ENCODE results near the gene TINCR. TPM values are rescaled to one million over a fixed set of nuclear protein-coding genes. Genes with fewer than 3 reads are reported as not detected.
A peak's percentile ranks its signal among the peaks of the same experiment; 100 is the strongest.

TINCR gene
- polyA plus RNA-seq, 1 of the 3 experiments (the other 2 are of a cell fraction): 0.02 TPM

- Histone ChIP-seq H2AFZ (ENCODE audit: low read depth) (no peak overlapping the region), H3K4me2 (no peak overlapping the region), H3K9me3 (no peaks in the 10 kb centered on the region), H4K20me1 (ENCODE audit: insufficient read depth) (no peaks in the 10 kb centered on the region), H3K4me1 (ENCODE audit: control insufficient read depth in 1 of 2, insufficient read depth in 2 of 2, low read depth in 1 of 2, low read length in 1 of 2) (no peaks in the 10 kb centered on the region; a peak in 1 of 4 replicates), H3F3A (replicated peaks; ENCODE audit: insufficient read depth) (no peaks in the 10 kb centered on the region), H3K4me3 (ENCODE audit: low read depth in 2 of 2, low read length in 1 of 2) (0 out of 4 replicates have a peak overlapping the region, but pooled peaks of 1 of the 2 experiments have one; percentile 4), H3K36me3 (replicated peaks in 1 of 2; ENCODE audit: control insufficient read depth in 1 of 2, insufficient read depth in 2 of 2, low read length in 1 of 2) (no peaks in the 10 kb centered on the region), H3K27ac (ENCODE audit: low read depth in 2 of 2, low read length in 1 of 2) (no peak overlapping the region), H3K27me3 (ENCODE audit: insufficient read depth) (peaks cover 28% of the 10 kb centered on the region), H3K79me2 (ENCODE audit: insufficient read depth) (no peaks in the 10 kb centered on the region), H3K9me2 (no peaks in the 10 kb centered on the region), H3K9ac (no peak overlapping the region)
- no peak for DNase-seq
- ChIA-PET CTCF (interaction anchor here (0.6 to 1.2 kb wide), 4 partner anchors 9 to 127 kb away, joined by 3 to 4 read pairs (median 4); no protein-coding TSS in a partner anchor), POLR2A (no interaction called here)
- no peak for TF ChIP-seq GABPA (IDR thresholded peaks at IDR 0.05; ENCODE audit: low read depth)
- WGBS (ENCODE audit: low lambda C conversion rate): 16% methylated on average over 15 of the region's 40 CpGs
Measured at GRCh38 chr19:5567970-5568407, 236 bp upstream of the TINCR start.

DNA sequence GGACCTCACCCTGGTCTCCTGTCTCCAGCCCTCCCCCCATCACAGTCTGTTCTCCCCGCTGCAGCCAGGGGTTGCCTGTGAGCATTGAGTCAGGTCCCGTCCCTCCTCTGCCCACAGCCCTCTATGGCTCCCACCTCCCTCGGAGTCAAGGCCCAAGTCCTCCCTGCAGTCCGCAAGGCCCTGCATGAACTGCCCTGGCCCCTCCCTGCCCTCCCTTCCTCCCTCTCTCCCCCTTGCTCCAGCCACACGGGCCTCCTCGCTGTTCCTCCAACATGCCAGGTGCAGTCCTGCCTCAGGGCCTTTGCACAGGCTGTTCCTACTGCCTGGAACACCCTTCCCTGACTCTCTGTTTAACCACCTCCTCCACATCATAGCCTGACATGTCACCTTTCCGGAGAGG lies 2.8 kb downstream of the TINCR start:
- no peaks in the 10 kb centered on the region; a peak in 1 of 4 replicates for H3K4me1 ChIP-seq (ENCODE audit: control insufficient read depth in 1 of 2, insufficient read depth in 2 of 2, low read depth in 1 of 2, low read length in 1 of 2)
- H3K36me3 ChIP-seq (replicated peaks in 1 of 2; ENCODE audit: control insufficient read depth in 1 of 2, insufficient read depth in 2 of 2, low read length in 1 of 2): no peaks in the 10 kb centered on the region
- WGBS (ENCODE audit: low lambda C conversion rate): 53% methylated on average over 7 of the region's 7 CpGs
- no peaks in the 10 kb centered on the region for H3F3A ChIP-seq (replicated peaks; ENCODE audit: insufficient read depth)
- no peaks in the 10 kb centered on the region for H4K20me1 ChIP-seq (ENCODE audit: insufficient read depth)
- no peak overlapping the region for H2AFZ ChIP-seq (ENCODE audit: low read depth)
- TF ChIP-seq EZH2phosphoT487 (IDR thresholded peaks at IDR 0.05; ENCODE audit: borderline replicate concordance, low read depth) (no peak), TAF1 (IDR thresholded peaks at IDR 0.05; ENCODE audit: borderline replicate concordance, low read depth, low read length) (no peak), REST (IDR thresholded peaks at IDR 0.05; ENCODE audit: low read depth, low read length) (no peak), SIN3A (IDR thresholded peaks at IDR 0.05; ENCODE audit: borderline replicate concordance, low read depth, low read length) (no peak), JUND (IDR thresholded peaks at IDR 0.05) (no peak), GATA2 (CRISPR knock-in tag; IDR thresholded peaks at IDR 0.05) (no peak), EP300 (IDR thresholded peaks at IDR 0.05; ENCODE audit: borderline replicate concordance in 1 of 2, low read depth in 1 of 2, low read length in 1 of 2) (no peak), FOXM1 (IDR thresholded peaks at IDR 0.05; ENCODE audit: low read depth) (no peak), USF2 (IDR thresholded peaks at IDR 0.05; ENCODE audit: borderline replicate concordance, low read depth, low read length) (no peak)
- TF ChIP-seq, protein P1, sequence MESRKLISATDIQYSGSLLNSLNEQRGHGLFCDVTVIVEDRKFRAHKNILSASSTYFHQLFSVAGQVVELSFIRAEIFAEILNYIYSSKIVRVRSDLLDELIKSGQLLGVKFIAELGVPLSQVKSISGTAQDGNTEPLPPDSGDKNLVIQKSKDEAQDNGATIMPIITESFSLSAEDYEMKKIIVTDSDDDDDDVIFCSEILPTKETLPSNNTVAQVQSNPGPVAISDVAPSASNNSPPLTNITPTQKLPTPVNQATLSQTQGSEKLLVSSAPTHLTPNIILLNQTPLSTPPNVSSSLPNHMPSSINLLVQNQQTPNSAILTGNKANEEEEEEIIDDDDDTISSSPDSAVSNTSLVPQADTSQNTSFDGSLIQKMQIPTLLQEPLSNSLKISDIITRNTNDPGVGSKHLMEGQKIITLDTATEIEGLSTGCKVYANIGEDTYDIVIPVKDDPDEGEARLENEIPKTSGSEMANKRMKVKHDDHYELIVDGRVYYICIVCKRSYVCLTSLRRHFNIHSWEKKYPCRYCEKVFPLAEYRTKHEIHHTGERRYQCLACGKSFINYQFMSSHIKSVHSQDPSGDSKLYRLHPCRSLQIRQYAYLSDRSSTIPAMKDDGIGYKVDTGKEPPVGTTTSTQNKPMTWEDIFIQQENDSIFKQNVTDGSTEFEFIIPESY (IDR thresholded peaks at IDR 0.05; ENCODE audit: borderline replicate concordance, low read depth): no peak
- H3K9me2 ChIP-seq: no peaks in the 10 kb centered on the region
- H3K27ac ChIP-seq (ENCODE audit: low read depth in 2 of 2, low read length in 1 of 2): no peak overlapping the region
- no peak overlapping the region for H3K4me2 ChIP-seq
- DNase-seq: peak; percentile 27
- peaks cover 28% of the 10 kb centered on the region for H3K27me3 ChIP-seq (ENCODE audit: insufficient read depth)
- ChIA-PET POLR2A (no interaction called here), CTCF (no interaction called here)
- no peaks in the 10 kb centered on the region for H3K9me3 ChIP-seq
- H3K79me2 ChIP-seq (ENCODE audit: insufficient read depth): no peaks in the 10 kb centered on the region
- no peak overlapping the region for H3K4me3 ChIP-seq (ENCODE audit: low read depth in 2 of 2, low read length in 1 of 2)
- no peak overlapping the region for H3K9ac ChIP-seq
